Measurements from ENCODE around the gene ELF4. TPM values are rescaled to one million over a fixed set of nuclear protein-coding genes. Genes with fewer than 3 reads are reported as not detected.

ELF4 gene
- total and polyA plus RNA-seq, 10 of the 15 experiments (the other 5 are each of a cell fraction or from before 2014, with no cell fraction given): 4.0 to 36.7 (median 22.6) TPM

GRCh38 chrX:130108647-130109428, 1.5 kb downstream of the ELF4 start:
- ChIA-PET POLR2A (interaction anchor here (0.6 to 5.0 kb wide), 9 partner anchors 9 to 67 kb away, joined by 3 to 27 read pairs (median 6); no protein-coding TSS in a partner anchor), RAD21 (ENCODE audit: unreplicated experiment) (interaction anchor here (0.7 to 2.5 kb wide), 11 partner anchors 11 to 1919 kb away, joined by 3 to 16 read pairs (median 4); partner anchors contain the start of gene AIFM1), SMC1A (ENCODE audit: uncharacterized antibody, unreplicated experiment) (interaction anchor here (1.0 to 4.8 kb wide), 7 partner anchors 11 to 68 kb away, joined by 3 to 36 read pairs (median 4); no protein-coding TSS in a partner anchor), CTCF (interaction anchor here (0.6 to 2.4 kb wide), 11 partner anchors 11 to 67 kb away, joined by 3 to 9 read pairs (median 4); partner anchors contain the start of gene AIFM1)
- no peaks in the 10 kb centered on the region; a peak in 1 of 4 replicates for H3K27me3 ChIP-seq (replicated peaks in 1 of 2; ENCODE audit: control insufficient read depth in 2 of 2, insufficient read depth in 2 of 2, low read length in 1 of 2)
- BruUV-seq (replicated peaks): TSS peak; percentile 32
- DNase-seq (ENCODE audit: low read depth, low spot score) (no peak), FAIRE-seq (peak; percentile 38), ATAC-seq (peak; percentile 82)
- H3K4me2 ChIP-seq (ENCODE audit: control insufficient read depth, insufficient read depth): peak overlapping the region; percentile 56
- no peaks in the 10 kb centered on the region for H3K9me3 ChIP-seq (replicated peaks; ENCODE audit: control insufficient read depth, insufficient read depth, low read length)
- in situ Hi-C loops (cut with MboI) (no loop called here), intact Hi-C loops (cut with micrococcal nuclease; ENCODE audit: unreplicated experiment) (loop anchor here (1.0 kb wide), 2 partner anchors 17 to 25 kb away; no protein-coding TSS in a partner anchor)
- H3K4me3 ChIP-seq: peak overlapping the region; percentile 66
- H3K36me3 ChIP-seq (ENCODE audit: control insufficient read depth in 2 of 2, insufficient read depth in 2 of 2, low read length in 1 of 2): no peaks in the 10 kb centered on the region
- H3K79me2 ChIP-seq (ENCODE audit: control insufficient read depth, insufficient read depth, low read length): peaks cover 57% of the 10 kb centered on the region
- peak overlapping the region; percentile 78 for H3K27ac ChIP-seq (ENCODE audit: control insufficient read depth, insufficient read depth)
- peak overlapping the region; percentile 83 for H3K9ac ChIP-seq (ENCODE audit: control insufficient read depth, insufficient read depth, low read length)
- WGBS (ENCODE audit: insufficient coverage, insufficient replicate concordance, low lambda C conversion rate, missing lambda C conversion rate): 27% methylated on average over 9 of the region's 9 CpGs
- H4K20me1 ChIP-seq (ENCODE audit: control insufficient read depth, insufficient read depth): no peaks in the 10 kb centered on the region
- H2AFZ ChIP-seq (ENCODE audit: control insufficient read depth, low read depth, low read length): no peak overlapping the region
- H3K4me1 ChIP-seq (ENCODE audit: control insufficient read depth, insufficient read depth, low read length): peaks cover 4% of the 10 kb centered on the region
- TF ChIP-seq LARP7 (IDR thresholded peaks at IDR 0.05) (no peak), CREB1 (IDR thresholded peaks at IDR 0.05; ENCODE audit: low read depth) (peak; percentile 61; the same call in 1 of the 2 replicates), POLR2A (IDR thresholded peaks at IDR 0.05; ENCODE audit: low read depth, low read length) (peak; percentile 38; the same call in 1 of the 2 replicates), DPF2 (IDR thresholded peaks at IDR 0.05) (no peak), MEF2A (IDR thresholded peaks at IDR 0.05; ENCODE audit: insufficient read depth, low read depth, low read length) (no peak), ETV6 (conservative IDR thresholded peaks at IDR 0.05 in 1 of 2, IDR thresholded peaks at IDR 0.05 in 1 of 2; ENCODE audit: borderline replicate concordance in 1 of 2, low read depth in 1 of 2) (no peak), SPI1 (IDR thresholded peaks at IDR 0.05; ENCODE audit: borderline replicate concordance, insufficient read depth, low read depth, low read length) (peak; percentile 39; the same call in 1 of the 2 replicates), ATF7 (IDR thresholded peaks at IDR 0.05; ENCODE audit: low read depth) (peak; percentile 89), WRNIP1 (IDR thresholded peaks at IDR 0.05; ENCODE audit: borderline replicate concordance, low read depth, low read length) (no peak), MTA2 (IDR thresholded peaks at IDR 0.05; ENCODE audit: low read depth) (peak; percentile 68), YBX1 (IDR thresholded peaks at IDR 0.05) (no peak), TCF12 (IDR thresholded peaks at IDR 0.05; ENCODE audit: low read depth, low read length) (0 out of 2 replicates have a peak, but pooled peaks have one; percentile 43), POLR2AphosphoS5 (IDR thresholded peaks at IDR 0.05; ENCODE audit: low read length) (no peak), TCF3 (IDR thresholded peaks at IDR 0.05; ENCODE audit: borderline replicate concordance, insufficient read depth, low read depth, low read length) (0 out of 2 replicates have a peak, but pooled peaks have one; percentile 48), CHD4 (IDR thresholded peaks at IDR 0.05) (no peak), ZSCAN29 (IDR thresholded peaks at IDR 0.05) (no peak), E2F8 (IDR thresholded peaks at IDR 0.05; ENCODE audit: low read depth, partially characterized antibody) (no peak), BHLHE40 (IDR thresholded peaks at IDR 0.05; ENCODE audit: borderline replicate concordance in 1 of 2, low read depth in 2 of 2, low read length in 1 of 2) (no peak), ZNF24 (IDR thresholded peaks at IDR 0.05) (no peak), SUZ12 (IDR thresholded peaks at IDR 0.05; ENCODE audit: unreplicated experiment) (no peak), RAD51 (IDR thresholded peaks at IDR 0.05) (0 out of 2 replicates have a peak, but pooled peaks have one; percentile 9), NR2F1 (conservative IDR thresholded peaks at IDR 0.05) (peak; percentile 82)

All from GM12878 (cell line).